Non-pigmented ciliary epithelial cell (primary cell): ENCODE data around the gene SHKBP1.
"Not testable (repeated sequence)": the region's sequence is repeated elsewhere in the genome, so short reads cannot be mapped to it uniquely, and the experiment has no call there.

Source experiments
- DNase-seq: peaks from one replicate; pipeline ENCODE4 v3.0.0-alpha.2; 2010; ENCODE audit warnings: low read depth

The SHKBP1 gene

GRCh38 chr19:40556953-40557530 is 19.6 kb upstream of the SHKBP1 start:
- DNase-seq = no peak

- DNase-seq = no peak
Measured at GRCh38 chr19:40559394-40559793, 17.3 kb upstream of the SHKBP1 start.

- DNase-seq = no peak
Measured at GRCh38 chr19:40560092-40560507, 16.6 kb upstream of the SHKBP1 start.

GRCh38 chr19:40561947-40562346 is 14.7 kb upstream of the SHKBP1 start:
- DNase-seq = no peak

GRCh38 chr19:40564535-40564934 is 12.1 kb upstream of the SHKBP1 start:
- not testable (repeated sequence) for DNase-seq

GRCh38 chr19:40565355-40565754 is 11.3 kb upstream of the SHKBP1 start:
- no peak for DNase-seq

- no peak for DNase-seq
Measured at GRCh38 chr19:40565910-40566495, 10.7 kb upstream of the SHKBP1 start.

- DNase-seq = no peak
Measured at GRCh38 chr19:40567040-40567749, 9.5 kb upstream of the SHKBP1 start.

- no peak for DNase-seq
Measured at GRCh38 chr19:40567750-40568494, 8.8 kb upstream of the SHKBP1 start.

- peak; percentile 99 for DNase-seq
Measured at GRCh38 chr19:40570313-40571004, 6.2 kb upstream of the SHKBP1 start.

GRCh38 chr19:40571005-40571318 is 5.7 kb upstream of the SHKBP1 start:
- no peak for DNase-seq

GRCh38 chr19:40571831-40572495 is 4.7 kb upstream of the SHKBP1 start:
- no peak for DNase-seq

GRCh38 chr19:40575326-40575725 is 1.3 kb upstream of the SHKBP1 start:
- DNase-seq = no peak

- no peak for DNase-seq
Measured at GRCh38 chr19:40576151-40576584, 505 bp upstream of the SHKBP1 start.

- DNase-seq = no peak
Measured at GRCh38 chr19:40578442-40578908, 1.8 kb downstream of the SHKBP1 start.

- DNase-seq = no peak
Measured at GRCh38 chr19:40580619-40581018, 3.9 kb downstream of the SHKBP1 start.

GRCh38 chr19:40581531-40581930 is 4.9 kb downstream of the SHKBP1 start:
- no peak for DNase-seq

GRCh38 chr19:40582467-40582866 is 5.8 kb downstream of the SHKBP1 start:
- DNase-seq = no peak

GRCh38 chr19:40583283-40583682 is 6.6 kb downstream of the SHKBP1 start:
- no peak for DNase-seq

GRCh38 chr19:40584007-40584406 is 7.3 kb downstream of the SHKBP1 start:
- DNase-seq = no peak

GRCh38 chr19:40585241-40585981 is 8.7 kb downstream of the SHKBP1 start:
- DNase-seq = no peak
